ENCODE measurements around the gene GIMD1. TPM values are rescaled to one million over a fixed set of nuclear protein-coding genes. Genes with fewer than 3 reads are reported as not detected.

The GIMD1 gene
- total RNA-seq, 1 donor from 2014 or later, result not detected

- Mint-ChIP-seq H3K36me3 (ENCODE audit: low read depth, unreplicated experiment) (no peaks in the 10 kb centered on the region), H3K4me3 (ENCODE audit: unreplicated experiment) (no peak overlapping the region), H3K27ac (ENCODE audit: unreplicated experiment) (no peak overlapping the region), H3K4me1 (ENCODE audit: low read depth, unreplicated experiment) (peaks cover 12% of the 10 kb centered on the region), H3K27me3 (ENCODE audit: low read depth, unreplicated experiment) (no peaks in the 10 kb centered on the region), H3K9me3 (ENCODE audit: unreplicated experiment) (no peaks in the 10 kb centered on the region)
- H3K4me2 ChIP-seq (ENCODE audit: low read length), result no peak overlapping the region
- FAIRE-seq (no peak), DNase-seq (ENCODE audit: low read depth) (no peak)
- no peak overlapping the region for H3K4me3 ChIP-seq (ENCODE audit: insufficient read depth, low read depth, low read length)
- no peak overlapping the region for H3K9ac ChIP-seq (ENCODE audit: low read length)
- H2AFZ ChIP-seq (ENCODE audit: low read depth, low read length), result peak overlapping the region; percentile 51
- H3K9me3 ChIP-seq (ENCODE audit: insufficient read depth, low read depth, low read length), result peaks cover 3% of the 10 kb centered on the region
- peaks cover 11% of the 10 kb centered on the region for H3K4me1 ChIP-seq (ENCODE audit: insufficient read depth, low read length)
- H4K20me1 ChIP-seq (ENCODE audit: insufficient read depth, low read length), result no peaks in the 10 kb centered on the region
- H3K27me3 ChIP-seq (ENCODE audit: insufficient read depth, low read length), result no peaks in the 10 kb centered on the region
- no peaks in the 10 kb centered on the region for H3K36me3 ChIP-seq (ENCODE audit: insufficient read depth, low read length)
- no peak for TF ChIP-seq CTCF (IDR thresholded peaks at IDR 0.05; ENCODE audit: insufficient read depth, low read depth, low read length)
- no peak for TF ChIP-seq EZH2 (IDR thresholded peaks at IDR 0.05; ENCODE audit: insufficient read depth, low read length)
- no peaks in the 10 kb centered on the region for H3K79me2 ChIP-seq (ENCODE audit: insufficient read depth, low read length)
- H3K27ac ChIP-seq (ENCODE audit: low read depth, low read length), result no peak overlapping the region
Measured at GRCh38 chr4:106370214-106370613, 1.6 kb upstream of the GIMD1 start.

GRCh38 chr4:106369456-106370060 is 980 bp upstream of the GIMD1 start:
- Histone ChIP-seq H3K4me2 (ENCODE audit: low read length) (peak overlapping the region; percentile 49), H3K4me3 (ENCODE audit: insufficient read depth, low read depth, low read length) (no peak overlapping the region), H3K9me3 (ENCODE audit: insufficient read depth, low read depth, low read length) (peaks cover 3% of the 10 kb centered on the region), H2AFZ (ENCODE audit: low read depth, low read length) (no peak overlapping the region), H3K27me3 (ENCODE audit: insufficient read depth, low read length) (no peaks in the 10 kb centered on the region), H3K27ac (ENCODE audit: low read depth, low read length) (no peak overlapping the region), H3K79me2 (ENCODE audit: insufficient read depth, low read length) (no peaks in the 10 kb centered on the region), H3K9ac (ENCODE audit: low read length) (peak overlapping the region; percentile 4), H3K4me1 (ENCODE audit: insufficient read depth, low read length) (peaks cover 11% of the 10 kb centered on the region), H3K36me3 (ENCODE audit: insufficient read depth, low read length) (no peaks in the 10 kb centered on the region), H4K20me1 (ENCODE audit: insufficient read depth, low read length) (no peaks in the 10 kb centered on the region)
- peak; percentile 91 for FAIRE-seq
- Mint-ChIP-seq H3K36me3 (ENCODE audit: low read depth, unreplicated experiment) (no peaks in the 10 kb centered on the region), H3K4me3 (ENCODE audit: unreplicated experiment) (no peak overlapping the region), H3K27ac (ENCODE audit: unreplicated experiment) (no peak overlapping the region), H3K9me3 (ENCODE audit: unreplicated experiment) (no peaks in the 10 kb centered on the region), H3K4me1 (ENCODE audit: low read depth, unreplicated experiment) (peaks cover 17% of the 10 kb centered on the region), H3K27me3 (ENCODE audit: low read depth, unreplicated experiment) (no peaks in the 10 kb centered on the region)
- TF ChIP-seq EZH2 (IDR thresholded peaks at IDR 0.05; ENCODE audit: insufficient read depth, low read length) (no peak), CTCF (IDR thresholded peaks at IDR 0.05; ENCODE audit: insufficient read depth, low read depth, low read length) (peak; percentile 81)
- DNase-seq (ENCODE audit: low read depth), result peak; percentile 62

GRCh38 chr4:106367072-106367471 is 1.5 kb downstream of the GIMD1 start:
- Histone ChIP-seq H3K27ac (ENCODE audit: low read depth, low read length) (no peak overlapping the region), H3K4me1 (ENCODE audit: insufficient read depth, low read length) (peaks cover 11% of the 10 kb centered on the region), H3K79me2 (ENCODE audit: insufficient read depth, low read length) (no peaks in the 10 kb centered on the region), H3K9me3 (ENCODE audit: insufficient read depth, low read depth, low read length) (peaks cover 3% of the 10 kb centered on the region), H3K4me2 (ENCODE audit: low read length) (no peak overlapping the region), H2AFZ (ENCODE audit: low read depth, low read length) (no peak overlapping the region), H3K9ac (ENCODE audit: low read length) (no peak overlapping the region), H3K27me3 (ENCODE audit: insufficient read depth, low read length) (no peaks in the 10 kb centered on the region), H3K4me3 (ENCODE audit: insufficient read depth, low read depth, low read length) (no peak overlapping the region), H4K20me1 (ENCODE audit: insufficient read depth, low read length) (no peaks in the 10 kb centered on the region), H3K36me3 (ENCODE audit: insufficient read depth, low read length) (no peaks in the 10 kb centered on the region)
- no peak overlapping the region for H3K4me3 Mint-ChIP-seq (ENCODE audit: unreplicated experiment)
- no peak for TF ChIP-seq EZH2 (IDR thresholded peaks at IDR 0.05; ENCODE audit: insufficient read depth, low read length)
- no peaks in the 10 kb centered on the region for H3K9me3 Mint-ChIP-seq (ENCODE audit: unreplicated experiment)
- no peak for FAIRE-seq
- no peaks in the 10 kb centered on the region for H3K27me3 Mint-ChIP-seq (ENCODE audit: low read depth, unreplicated experiment)
- peaks cover 23% of the 10 kb centered on the region for H3K4me1 Mint-ChIP-seq (ENCODE audit: low read depth, unreplicated experiment)
- no peak overlapping the region for H3K27ac Mint-ChIP-seq (ENCODE audit: unreplicated experiment)
- H3K36me3 Mint-ChIP-seq (ENCODE audit: low read depth, unreplicated experiment), result no peaks in the 10 kb centered on the region
- DNase-seq (ENCODE audit: low read depth), result peak; percentile 5
